Loucy (cell line): ENCODE data around the gene KDM7A.
A peak's percentile ranks its signal among the peaks of the same experiment; 100 is the strongest.

Experiments used
- H2AFZ ChIP-seq: fragments of 200-600 bp; sonication (generic); 2 replicates; pipeline ENCODE4 v1.6.0; 2016; ENCODE audit warnings: antibody characterized with exemption, mild to moderate bottlenecking, low read length, moderate library complexity
- H3F3A ChIP-seq: fragments of 200-600 bp; 2 replicates; pipeline ENCODE4 v1.6.0; 2016; ENCODE audit warnings: antibody characterized with exemption, low read depth, mild to moderate bottlenecking
- H3K27me3 ChIP-seq: fragments of 200-600 bp; sonication (generic); 2 replicates; pipeline ENCODE4 v1.6.1; 2014; ENCODE audit warnings: low read length, mild to moderate bottlenecking; ENCODE audit not compliant: insufficient read depth, poor library complexity, severe bottlenecking
- H3K36me3 ChIP-seq: fragments of 200-600 bp; sonication (generic); 2 replicates; pipeline ENCODE4 v1.6.1; 2016; ENCODE audit warnings: low read length; ENCODE audit not compliant: insufficient read depth
- H3K4me1 ChIP-seq: fragments of 200-600 bp; sonication (generic); 2 replicates; pipeline ENCODE4 v1.5.1; 2014; ENCODE audit warnings: low read length, mild to moderate bottlenecking; ENCODE audit not compliant: insufficient read depth, poor library complexity, severe bottlenecking
- H3K4me2 ChIP-seq: fragments of 200-600 bp; sonication (generic); 2 replicates; pipeline ENCODE4 v1.6.0; 2014; ENCODE audit warnings: antibody characterized with exemption, low read length, low read depth, mild to moderate bottlenecking; ENCODE audit not compliant: poor library complexity, severe bottlenecking
- H3K4me3 ChIP-seq: fragments of 200-600 bp; sonication (generic); 2 replicates; pipeline ENCODE4 v1.5.1; 2014; ENCODE audit warnings: low read length, mild to moderate bottlenecking, mixed read lengths; ENCODE audit not compliant: poor library complexity, severe bottlenecking
- H3K79me2 ChIP-seq: fragments of 200-600 bp; sonication (generic); 2 replicates; pipeline ENCODE4 v1.6.1; 2014; ENCODE audit warnings: low read length; ENCODE audit not compliant: insufficient read depth
- H3K9ac ChIP-seq: fragments of 200-600 bp; sonication (generic); 2 replicates; pipeline ENCODE4 v1.6.0; 2014; ENCODE audit warnings: mild to moderate bottlenecking, low read depth, low read length, moderate library complexity; ENCODE audit not compliant: poor library complexity, severe bottlenecking
- H3K9me2 ChIP-seq: fragments of 200-600 bp; sonication (generic); replicated peaks from 2 replicates; pipeline ENCODE4 v1.6.1; 2016; ENCODE audit warnings: low read depth, low read length, mixed read lengths
- H3K9me3 ChIP-seq: fragments of 200-600 bp; sonication (generic); 2 replicates; pipeline ENCODE4 v1.6.1; 2014; ENCODE audit warnings: mild to moderate bottlenecking, antibody characterized with exemption, low read length, low read depth; ENCODE audit not compliant: insufficient read depth
- H4K20me1 ChIP-seq: fragments of 200-600 bp; sonication (generic); 2 replicates; pipeline ENCODE4 v1.6.0; 2014; ENCODE audit warnings: antibody characterized with exemption, low read length, mild to moderate bottlenecking; ENCODE audit not compliant: insufficient read depth, poor library complexity, severe bottlenecking
- CTCF ChIP-seq: fragments of 200-600 bp; sonication (generic); conservative IDR thresholded peaks from 2 replicates; pipeline ENCODE4 v1.5.1; 2014; ENCODE audit warnings: mild to moderate bottlenecking, antibody characterized with exemption, low read length
- EZH2phosphoT487 ChIP-seq: fragments of 200-600 bp; IDR thresholded peaks from 2 replicates; pipeline ENCODE4 v1.6.1; 2018; ENCODE audit warnings: antibody characterized with exemption, mild to moderate bottlenecking, moderate library complexity, borderline replicate concordance

KDM7A gene

GRCh38 chr7:140218656-140219055, 41.9 kb upstream of the KDM7A start:
- H3K27me3 ChIP-seq = no peaks in the 10 kb centered on the region
- no peaks in the 10 kb centered on the region for H3F3A ChIP-seq
- no peak for TF ChIP-seq EZH2phosphoT487
- no peak for TF ChIP-seq CTCF
- H3K4me2 ChIP-seq = no peak overlapping the region
- H3K9me2 ChIP-seq = no peaks in the 10 kb centered on the region
- no peak overlapping the region for H2AFZ ChIP-seq
- H3K36me3 ChIP-seq = no peaks in the 10 kb centered on the region
- no peaks in the 10 kb centered on the region for H3K9me3 ChIP-seq
- no peak overlapping the region for H3K4me3 ChIP-seq
- H3K79me2 ChIP-seq = no peaks in the 10 kb centered on the region
- no peak overlapping the region for H3K9ac ChIP-seq
- peaks cover 27% of the 10 kb centered on the region for H3K4me1 ChIP-seq
- no peaks in the 10 kb centered on the region for H4K20me1 ChIP-seq

- H3K4me3 ChIP-seq = no peak overlapping the region
- no peaks in the 10 kb centered on the region for H4K20me1 ChIP-seq
- H3K4me2 ChIP-seq = no peak overlapping the region
- H3F3A ChIP-seq = no peaks in the 10 kb centered on the region
- no peak overlapping the region for H3K9ac ChIP-seq
- H3K79me2 ChIP-seq = no peaks in the 10 kb centered on the region
- no peaks in the 10 kb centered on the region for H3K9me3 ChIP-seq
- H3K36me3 ChIP-seq = no peaks in the 10 kb centered on the region
- H3K4me1 ChIP-seq = peaks cover 23% of the 10 kb centered on the region
- TF ChIP-seq CTCF (no peak), EZH2phosphoT487 (no peak)
- H3K9me2 ChIP-seq = no peaks in the 10 kb centered on the region
- H3K27me3 ChIP-seq = no peaks in the 10 kb centered on the region
- H2AFZ ChIP-seq = no peak overlapping the region
Measured at GRCh38 chr7:140217750-140218501, 41.1 kb upstream of the KDM7A start.

GRCh38 chr7:140215281-140215680, 38.5 kb upstream of the KDM7A start:
- no peaks in the 10 kb centered on the region for H3K79me2 ChIP-seq
- H3K4me2 ChIP-seq = peak overlapping the region; percentile 3
- no peaks in the 10 kb centered on the region for H3F3A ChIP-seq
- peaks cover 21% of the 10 kb centered on the region for H3K4me1 ChIP-seq
- H2AFZ ChIP-seq = no peak overlapping the region
- H3K27me3 ChIP-seq = no peaks in the 10 kb centered on the region
- no peak overlapping the region for H3K4me3 ChIP-seq
- no peak overlapping the region for H3K9ac ChIP-seq
- H4K20me1 ChIP-seq = no peaks in the 10 kb centered on the region
- no peaks in the 10 kb centered on the region for H3K36me3 ChIP-seq
- no peaks in the 10 kb centered on the region for H3K9me2 ChIP-seq
- no peaks in the 10 kb centered on the region for H3K9me3 ChIP-seq
- TF ChIP-seq CTCF (no peak), EZH2phosphoT487 (no peak)
